Osteoblast (primary cell): Measurements from ENCODE around the gene TRPT1. TPM values are rescaled to one million over a fixed set of nuclear protein-coding genes. Genes with fewer than 3 reads are reported as not detected.

Source experiments
- DNase-seq: peaks from one replicate; pipeline ENCODE4 v3.0.0; 2011; ENCODE audit warnings: low spot score, mixed read lengths; ENCODE audit not compliant: insufficient read length; ENCODE audit errors: missing footprints
- H2AFZ ChIP-seq: 2 replicates; pipeline ENCODE4 v1.6.0; 2011; ENCODE audit warnings: mild to moderate bottlenecking, low read length
- H3K27ac ChIP-seq: 2 replicates; pipeline ENCODE4 v1.5.1; 2011; ENCODE audit warnings: mild to moderate bottlenecking, low read depth, low read length, moderate library complexity
- H3K27me3 ChIP-seq: 2 replicates; pipeline ENCODE4 v1.6.0; 2012; ENCODE audit warnings: mild to moderate bottlenecking, control low read depth, inconsistent platforms, low read length, moderate library complexity; ENCODE audit not compliant: insufficient read depth
- H3K36me3 ChIP-seq: 2 replicates; pipeline ENCODE4 v1.5.1; 2011; ENCODE audit warnings: mild to moderate bottlenecking, low read length, control low read depth, moderate library complexity; ENCODE audit not compliant: insufficient read depth
- H3K4me1 ChIP-seq: 2 replicates; pipeline ENCODE4 v1.5.1; 2011; ENCODE audit warnings: mild to moderate bottlenecking, low read length, control low read depth, moderate library complexity; ENCODE audit not compliant: insufficient read depth
- H3K4me2 ChIP-seq: 2 replicates; pipeline ENCODE4 v1.6.0; 2011; ENCODE audit warnings: mild to moderate bottlenecking, low read length; ENCODE audit not compliant: insufficient read depth
- H3K4me3 ChIP-seq: fragments of 200-600 bp; sonication (generic); 3 replicates; pipeline ENCODE4 v1.5.1; 2012; ENCODE audit warnings: mild to moderate bottlenecking, low read length, inconsistent platforms; ENCODE audit not compliant: insufficient read depth
- H3K79me2 ChIP-seq: 2 replicates; pipeline ENCODE4 v1.6.0; 2012; ENCODE audit warnings: mild to moderate bottlenecking, low read length, control low read depth, inconsistent platforms; ENCODE audit not compliant: insufficient read depth
- H3K9me3 ChIP-seq: 2 replicates; pipeline ENCODE4 v1.5.1; 2011; ENCODE audit warnings: low read depth, low read length, control low read depth
- H4K20me1 ChIP-seq: 2 replicates; pipeline ENCODE4 v1.6.0; 2012; ENCODE audit warnings: mild to moderate bottlenecking, low read length, control low read depth; ENCODE audit not compliant: insufficient read depth
- CTCF ChIP-seq: IDR thresholded peaks from 2 replicates; pipeline ENCODE4 v1.5.1; 2011; ENCODE audit warnings: mild to moderate bottlenecking, low read depth, low read length, moderate library complexity; ENCODE audit errors: extremely low read depth
- total RNA-seq: library from RNA; depleted of rRNA; stranded (reverse); fragments of >200 nt; gene quantifications from 2 replicates; pipeline ENCODE4 v1.2.3, GENCODE V29; 2012

Gene TRPT1
- total RNA-seq, 1 donor: 32.2 TPM

- Histone ChIP-seq H3K79me2 (peaks cover 3% of the 10 kb centered on the region), H3K27me3 (no peaks in the 10 kb centered on the region), H3K4me2 (no peak overlapping the region), H2AFZ (no peak overlapping the region), H3K27ac (no peak overlapping the region), H3K9me3 (no peaks in the 10 kb centered on the region), H3K36me3 (peaks cover 80% of the 10 kb centered on the region), H3K4me3 (no peak overlapping the region), H3K4me1 (peaks cover 4% of the 10 kb centered on the region), H4K20me1 (peaks cover 3% of the 10 kb centered on the region)
- TF ChIP-seq CTCF: no peak
- DNase-seq: no peak
Observed at GRCh38 chr11:64201543-64201942, 24.4 kb downstream of the TRPT1 start.

GRCh38 chr11:64198511-64198910 is 27.5 kb downstream of the TRPT1 start:
- H2AFZ ChIP-seq: no peak overlapping the region
- H3K4me1 ChIP-seq: no peaks in the 10 kb centered on the region
- H3K27ac ChIP-seq: no peak overlapping the region
- H4K20me1 ChIP-seq: peaks cover 3% of the 10 kb centered on the region
- peaks cover 93% of the 10 kb centered on the region for H3K36me3 ChIP-seq
- no peak for TF ChIP-seq CTCF
- H3K4me3 ChIP-seq: no peak overlapping the region
- no peak overlapping the region for H3K4me2 ChIP-seq
- H3K9me3 ChIP-seq: no peaks in the 10 kb centered on the region
- H3K79me2 ChIP-seq: peaks cover 15% of the 10 kb centered on the region
- no peaks in the 10 kb centered on the region for H3K27me3 ChIP-seq
- DNase-seq: peak; percentile 46

DNA sequence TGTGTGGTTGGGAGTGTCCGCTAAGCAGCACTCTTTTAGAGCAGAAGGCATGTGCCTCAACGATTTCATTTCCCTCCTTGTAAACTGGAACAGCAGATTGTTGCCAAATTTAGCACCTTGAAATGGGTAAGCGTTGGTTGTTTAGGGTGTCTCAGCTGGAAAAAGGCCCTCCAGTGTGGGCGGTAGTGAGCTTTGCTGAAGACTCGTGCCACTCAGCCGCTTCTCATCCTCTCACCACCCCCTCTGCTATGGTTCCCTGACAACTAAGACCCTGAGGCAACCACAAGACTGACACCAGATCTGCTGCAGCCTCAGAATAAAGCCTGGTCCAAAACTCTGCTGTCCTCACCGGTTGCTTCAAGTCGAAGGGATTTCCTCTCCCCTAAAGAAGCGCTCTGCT is 29.4 kb downstream of the TRPT1 start:
- Histone ChIP-seq H3K4me2 (no peak overlapping the region), H2AFZ (no peak overlapping the region), H4K20me1 (peaks cover 14% of the 10 kb centered on the region), H3K4me3 (no peak overlapping the region), H3K9me3 (no peaks in the 10 kb centered on the region), H3K36me3 (peaks cover 90% of the 10 kb centered on the region), H3K27me3 (no peaks in the 10 kb centered on the region), H3K4me1 (no peaks in the 10 kb centered on the region), H3K27ac (no peak overlapping the region), H3K79me2 (peaks cover 34% of the 10 kb centered on the region)
- no peak for TF ChIP-seq CTCF
- DNase-seq: no peak

- Histone ChIP-seq H3K4me1 (no peaks in the 10 kb centered on the region), H3K27me3 (no peaks in the 10 kb centered on the region), H3K4me2 (no peak overlapping the region), H3K9me3 (no peaks in the 10 kb centered on the region), H4K20me1 (peaks cover 17% of the 10 kb centered on the region), H3K36me3 (peaks cover 58% of the 10 kb centered on the region), H2AFZ (no peak overlapping the region), H3K4me3 (no peak overlapping the region), H3K27ac (no peak overlapping the region), H3K79me2 (peaks cover 47% of the 10 kb centered on the region)
- peak; percentile 11 for DNase-seq
- no peak for TF ChIP-seq CTCF
Observed at GRCh38 chr11:64192434-64192833, 33.6 kb downstream of the TRPT1 start.
